GM21723 (cell line): Measurements from ENCODE around the gene SPATS1.
"Not testable (repeated sequence)": the region's sequence is repeated elsewhere in the genome, so short reads cannot be mapped to it uniquely, and the experiment has no call there.

ENCODE experiments used
- ATAC-seq: cut with Tn5 transposase; IDR thresholded peaks from one replicate; pipeline ENCODE4 v1.9.1; 2021; ENCODE audit warnings: mild to moderate bottlenecking, moderate library complexity; ENCODE audit not compliant: unreplicated experiment

Gene SPATS1

GRCh38 chr6:44341095-44341890 lies 1.2 kb upstream of the SPATS1 start:
- no peak for ATAC-seq

GRCh38 chr6:44342052-44342451 lies 398 bp upstream of the SPATS1 start:
- ATAC-seq, result no peak

DNA sequence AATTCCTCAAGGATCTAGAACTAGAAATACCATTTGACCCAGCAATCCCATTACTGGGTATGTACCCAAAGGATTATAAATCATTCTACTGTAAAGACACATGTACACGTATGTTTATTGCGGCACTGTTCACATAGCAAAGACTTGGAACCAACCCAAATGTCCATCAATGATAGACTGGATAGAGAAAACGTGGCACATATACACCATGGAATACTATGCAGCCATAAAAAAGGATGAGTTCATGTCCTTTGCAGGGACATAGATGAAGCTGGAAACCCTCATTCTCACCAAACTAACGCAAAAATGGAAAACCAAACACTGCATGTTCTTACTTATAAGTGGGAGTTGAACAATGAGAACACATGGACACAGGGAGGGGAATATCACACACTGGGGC lies 4.4 kb downstream of the SPATS1 start:
- ATAC-seq, result not testable (repeated sequence)

GRCh38 chr6:44349904-44350649 lies 7.6 kb downstream of the SPATS1 start:
- no peak for ATAC-seq

DNA sequence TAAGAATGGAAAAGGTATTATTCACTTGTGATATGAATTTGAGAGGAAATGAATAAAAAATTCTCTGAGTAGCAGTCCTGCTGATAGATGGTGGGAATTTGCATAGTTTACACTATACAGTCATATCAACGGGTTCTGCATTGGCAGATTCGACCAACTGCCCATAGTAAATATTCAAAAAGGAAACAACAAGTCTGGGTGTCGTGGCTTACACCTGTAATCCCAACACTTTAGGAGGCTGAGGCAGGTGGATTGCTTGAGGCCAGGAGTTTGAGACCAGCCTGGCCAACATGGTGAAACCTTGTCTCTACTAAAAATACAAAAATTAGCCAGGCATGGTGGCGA lies 8.2 kb downstream of the SPATS1 start:
- ATAC-seq, result not testable (repeated sequence)

DNA sequence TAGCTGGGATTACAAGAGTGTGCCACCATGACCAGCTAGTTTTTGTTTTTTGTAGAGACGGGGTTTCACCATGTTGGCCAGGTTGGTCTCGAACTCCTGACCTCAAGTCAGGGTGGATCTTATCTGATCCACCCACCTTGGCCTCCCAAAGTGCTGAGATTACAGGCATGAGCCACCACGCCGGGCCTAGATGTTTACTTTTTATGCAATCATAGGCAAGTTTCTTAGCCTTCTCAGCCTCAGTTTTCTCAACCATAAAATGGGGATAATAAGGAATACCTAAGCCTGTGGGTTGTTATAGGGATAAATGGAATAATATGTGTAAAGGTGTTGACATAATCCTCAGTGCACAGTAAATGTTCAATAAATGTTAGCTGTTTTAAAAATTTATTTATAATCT lies 9.8 kb downstream of the SPATS1 start:
- ATAC-seq, result no peak

DNA sequence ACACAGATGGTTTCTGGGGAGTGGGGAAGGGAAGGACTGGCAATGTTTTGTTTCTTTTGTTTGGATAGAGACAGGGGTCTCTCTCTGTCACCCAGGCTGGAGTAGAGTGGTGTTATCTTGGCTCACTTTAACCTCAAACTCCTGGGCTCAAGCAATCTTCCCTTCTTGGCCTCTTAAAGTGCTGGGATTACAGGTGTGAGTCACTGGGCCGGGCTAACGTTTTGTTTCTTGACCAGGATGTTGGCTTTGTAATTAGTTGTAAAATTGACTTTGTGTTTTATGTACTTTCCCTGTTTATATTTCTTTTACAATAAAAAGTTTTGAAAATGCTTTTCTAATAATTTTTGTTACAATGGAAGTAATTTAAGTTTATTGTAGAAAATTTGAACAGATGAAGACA lies 10.9 kb downstream of the SPATS1 start:
- no peak for ATAC-seq

DNA sequence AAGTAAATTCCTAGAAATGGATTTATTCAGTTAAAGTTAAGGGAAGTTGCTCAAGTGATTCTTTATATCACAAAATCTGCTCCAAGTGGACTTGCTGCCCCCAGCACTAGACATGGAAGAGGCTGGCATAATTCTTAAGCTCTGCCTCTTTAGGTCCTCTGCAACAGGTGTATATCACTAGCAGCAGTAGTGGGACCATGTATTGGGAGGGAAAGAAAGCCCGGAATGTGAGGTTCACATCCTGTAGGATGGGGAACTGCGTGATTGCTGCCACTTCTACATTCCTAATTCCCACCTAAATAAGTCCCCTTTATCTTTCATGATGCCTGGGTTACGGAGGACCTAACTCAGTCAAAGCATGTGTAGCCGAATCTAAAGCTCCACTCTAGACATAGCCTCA lies 13.2 kb downstream of the SPATS1 start:
- no peak for ATAC-seq

DNA sequence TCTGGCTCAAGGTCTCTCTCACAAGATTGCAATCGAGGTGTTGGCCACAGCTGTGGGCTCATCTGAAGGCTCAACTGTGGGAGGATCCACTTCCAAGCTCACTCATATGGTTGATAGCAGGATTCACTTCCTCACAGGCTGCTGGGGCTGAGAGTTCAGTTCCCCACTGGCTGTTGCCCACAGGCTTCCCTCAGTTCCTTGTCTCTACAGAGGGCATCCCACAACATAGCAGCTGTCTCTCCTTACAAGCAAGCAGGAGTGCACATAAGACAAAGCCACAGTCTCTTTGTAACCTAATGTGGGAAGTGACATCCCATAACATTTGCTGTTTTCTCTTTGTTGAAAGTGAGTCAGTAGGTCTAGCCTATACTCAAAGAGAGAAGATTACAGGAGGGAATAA lies 14.0 kb downstream of the SPATS1 start:
- ATAC-seq, result no peak

GRCh38 chr6:44359973-44360372 lies 17.5 kb downstream of the SPATS1 start:
- no peak for ATAC-seq

GRCh38 chr6:44361947-44362346 lies 19.5 kb downstream of the SPATS1 start:
- ATAC-seq, result no peak

- ATAC-seq, result no peak
These were observed 21.0 kb downstream of the SPATS1 start for GRCh38 chr6:44363377-44363926.

GRCh38 chr6:44366781-44367180 lies 24.3 kb downstream of the SPATS1 start:
- ATAC-seq, result no peak

DNA sequence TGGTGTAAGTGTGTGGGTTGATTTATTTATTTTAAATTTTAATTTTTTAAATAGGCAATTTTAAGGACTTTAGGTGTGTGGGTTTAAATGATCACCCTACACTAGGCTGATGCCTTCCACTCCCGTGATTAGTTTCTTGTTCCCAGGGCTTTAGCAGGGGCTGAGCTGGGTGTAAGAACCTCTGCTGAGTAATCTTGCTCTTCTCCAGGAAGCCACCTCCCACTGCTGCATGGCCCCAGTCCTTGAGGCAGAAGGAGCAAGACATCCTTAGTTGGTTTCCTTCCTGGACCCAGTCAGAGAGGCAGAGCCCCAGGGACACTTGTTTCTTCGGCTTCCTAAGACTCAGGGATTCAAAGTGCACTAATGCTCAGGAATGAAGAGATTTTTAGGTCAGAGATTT lies 25.2 kb downstream of the SPATS1 start:
- ATAC-seq, result no peak

DNA sequence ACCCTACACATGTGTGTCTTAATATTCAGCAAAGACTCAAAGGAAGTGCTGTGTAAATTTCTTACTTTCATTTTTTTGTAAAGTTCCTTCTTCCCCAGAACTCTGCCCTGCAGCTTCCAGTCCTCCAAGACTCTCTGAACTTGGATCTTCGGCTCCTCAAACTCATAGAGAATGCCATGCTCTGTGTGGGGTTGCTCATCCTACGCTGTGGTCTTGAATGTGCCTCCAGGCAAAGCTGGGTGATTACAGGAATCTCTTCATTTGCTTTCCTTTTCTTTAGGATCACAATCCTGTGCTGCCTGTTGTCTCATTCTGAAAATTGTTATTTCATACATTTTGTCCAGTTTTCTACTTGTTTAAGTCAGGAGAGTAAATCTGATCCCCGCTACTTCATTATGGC lies 30.6 kb downstream of the SPATS1 start:
- no peak for ATAC-seq

- ATAC-seq, result no peak
These were observed 31.3 kb downstream of the SPATS1 start for GRCh38 chr6:44373787-44374186.

GRCh38 chr6:44375071-44375470 lies 32.6 kb downstream of the SPATS1 start:
- no peak for ATAC-seq

DNA sequence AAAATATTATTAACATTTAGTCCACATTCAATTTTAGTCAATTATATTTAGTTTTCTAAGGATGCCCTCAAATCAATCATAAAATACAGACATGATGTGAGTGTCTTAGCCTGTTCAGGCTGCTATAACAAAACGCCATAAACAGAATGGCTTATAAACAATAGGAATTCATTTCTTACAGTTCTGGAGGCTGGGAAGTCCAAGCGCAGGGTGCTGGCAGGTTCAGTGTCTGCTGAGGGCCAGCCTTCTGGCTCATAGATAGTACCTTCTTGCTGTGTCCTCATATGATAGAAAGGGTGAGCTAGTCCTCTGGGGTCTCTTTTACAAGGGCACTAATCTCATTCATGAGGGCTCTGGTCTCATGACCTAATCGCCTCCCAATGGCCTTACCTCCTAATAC lies 35.0 kb downstream of the SPATS1 start:
- ATAC-seq, result no peak

- no peak for ATAC-seq
These were observed 35.5 kb downstream of the SPATS1 start for GRCh38 chr6:44377971-44378370.

- ATAC-seq, result no peak
These were observed 39.3 kb downstream of the SPATS1 start for GRCh38 chr6:44381739-44382138.

- no peak for ATAC-seq
These were observed 44.0 kb downstream of the SPATS1 start for GRCh38 chr6:44386364-44386928.

DNA sequence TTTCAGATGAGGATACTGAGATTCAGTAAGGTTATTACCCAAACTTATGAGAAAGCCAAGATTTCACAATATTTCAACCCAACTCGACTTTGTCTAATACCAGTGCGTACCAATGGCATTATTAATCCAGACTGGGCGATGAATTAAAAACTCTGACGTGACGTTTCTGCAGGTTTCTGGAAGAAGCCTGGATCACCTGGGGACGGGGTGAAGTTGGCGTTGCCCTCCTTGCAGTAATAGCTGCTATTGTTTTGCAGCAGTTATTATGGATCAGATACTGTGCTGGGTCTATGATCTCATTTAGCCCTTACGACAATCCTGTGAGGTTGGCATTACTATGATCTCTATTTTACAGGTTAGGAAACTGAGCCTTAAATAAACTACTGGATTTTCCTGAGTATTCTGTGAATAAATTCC lies 44.5 kb downstream of the SPATS1 start:
- no peak for ATAC-seq
